Ishikawa (cell line): ENCODE measurements around the gene NRG2.

Experiments
- CEBPB ChIP-seq: IDR thresholded peaks from 2 replicates; pipeline ENCODE4 v1.6.1; 2012
- CREB1 ChIP-seq: IDR thresholded peaks from 2 replicates; pipeline ENCODE4 v1.6.1; 2012; ENCODE audit warnings: low read depth
- EGR1 ChIP-seq: IDR thresholded peaks from 2 replicates; pipeline ENCODE4 v1.6.1; 2012
- EP300 ChIP-seq: IDR thresholded peaks from 2 replicates; pipeline ENCODE4 v1.6.1; 2012; ENCODE audit warnings: borderline replicate concordance
- FOXM1 ChIP-seq: IDR thresholded peaks from 2 replicates; pipeline ENCODE4 v1.6.1; 2012; ENCODE audit warnings: low read depth, borderline replicate concordance
- MAX ChIP-seq: IDR thresholded peaks from 2 replicates; pipeline ENCODE4 v1.6.1; 2012
- NFIC ChIP-seq: IDR thresholded peaks from 2 replicates; pipeline ENCODE4 v1.6.1; 2012
- RAD21 ChIP-seq: IDR thresholded peaks from 2 replicates; pipeline ENCODE4 v1.6.1; 2012; ENCODE audit warnings: low read depth
- TAF1 ChIP-seq: IDR thresholded peaks from 2 replicates; pipeline ENCODE4 v1.6.1; 2012; ENCODE audit warnings: low read depth, mild to moderate bottlenecking
- TCF12 ChIP-seq: IDR thresholded peaks from 2 replicates; pipeline ENCODE4 v1.6.1; 2012; ENCODE audit warnings: low read depth
- TEAD4 ChIP-seq: IDR thresholded peaks from 2 replicates; pipeline ENCODE4 v1.6.1; 2012
- YY1 ChIP-seq: IDR thresholded peaks from 2 replicates; pipeline ENCODE4 v1.6.1; 2012; ENCODE audit warnings: low read depth
- ZBTB7A ChIP-seq: IDR thresholded peaks from 2 replicates; pipeline ENCODE4 v1.6.1; 2012; ENCODE audit warnings: low read depth
- TF ChIP-seq, protein P1 (sequence below): IDR thresholded peaks from 2 replicates; pipeline ENCODE4 v1.6.1; 2012; ENCODE audit warnings: low read depth, mild to moderate bottlenecking
- TF ChIP-seq, protein P2 (sequence below): IDR thresholded peaks from 2 replicates; pipeline ENCODE4 v1.6.1; 2012

NRG2 gene

GRCh38 chr5:139903450-139903794, 139.7 kb downstream of the NRG2 start:
- TF ChIP-seq YY1 (no peak), RAD21 (no peak), TCF12 (no peak), CREB1 (no peak), MAX (no peak), TEAD4 (no peak), EP300 (no peak), CEBPB (no peak), FOXM1 (no peak), ZBTB7A (no peak), EGR1 (no peak), NFIC (no peak), TAF1 (no peak)
- TF ChIP-seq, protein P1, sequence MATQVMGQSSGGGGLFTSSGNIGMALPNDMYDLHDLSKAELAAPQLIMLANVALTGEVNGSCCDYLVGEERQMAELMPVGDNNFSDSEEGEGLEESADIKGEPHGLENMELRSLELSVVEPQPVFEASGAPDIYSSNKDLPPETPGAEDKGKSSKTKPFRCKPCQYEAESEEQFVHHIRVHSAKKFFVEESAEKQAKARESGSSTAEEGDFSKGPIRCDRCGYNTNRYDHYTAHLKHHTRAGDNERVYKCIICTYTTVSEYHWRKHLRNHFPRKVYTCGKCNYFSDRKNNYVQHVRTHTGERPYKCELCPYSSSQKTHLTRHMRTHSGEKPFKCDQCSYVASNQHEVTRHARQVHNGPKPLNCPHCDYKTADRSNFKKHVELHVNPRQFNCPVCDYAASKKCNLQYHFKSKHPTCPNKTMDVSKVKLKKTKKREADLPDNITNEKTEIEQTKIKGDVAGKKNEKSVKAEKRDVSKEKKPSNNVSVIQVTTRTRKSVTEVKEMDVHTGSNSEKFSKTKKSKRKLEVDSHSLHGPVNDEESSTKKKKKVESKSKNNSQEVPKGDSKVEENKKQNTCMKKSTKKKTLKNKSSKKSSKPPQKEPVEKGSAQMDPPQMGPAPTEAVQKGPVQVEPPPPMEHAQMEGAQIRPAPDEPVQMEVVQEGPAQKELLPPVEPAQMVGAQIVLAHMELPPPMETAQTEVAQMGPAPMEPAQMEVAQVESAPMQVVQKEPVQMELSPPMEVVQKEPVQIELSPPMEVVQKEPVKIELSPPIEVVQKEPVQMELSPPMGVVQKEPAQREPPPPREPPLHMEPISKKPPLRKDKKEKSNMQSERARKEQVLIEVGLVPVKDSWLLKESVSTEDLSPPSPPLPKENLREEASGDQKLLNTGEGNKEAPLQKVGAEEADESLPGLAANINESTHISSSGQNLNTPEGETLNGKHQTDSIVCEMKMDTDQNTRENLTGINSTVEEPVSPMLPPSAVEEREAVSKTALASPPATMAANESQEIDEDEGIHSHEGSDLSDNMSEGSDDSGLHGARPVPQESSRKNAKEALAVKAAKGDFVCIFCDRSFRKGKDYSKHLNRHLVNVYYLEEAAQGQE, result no peak
- TF ChIP-seq, protein P2, sequence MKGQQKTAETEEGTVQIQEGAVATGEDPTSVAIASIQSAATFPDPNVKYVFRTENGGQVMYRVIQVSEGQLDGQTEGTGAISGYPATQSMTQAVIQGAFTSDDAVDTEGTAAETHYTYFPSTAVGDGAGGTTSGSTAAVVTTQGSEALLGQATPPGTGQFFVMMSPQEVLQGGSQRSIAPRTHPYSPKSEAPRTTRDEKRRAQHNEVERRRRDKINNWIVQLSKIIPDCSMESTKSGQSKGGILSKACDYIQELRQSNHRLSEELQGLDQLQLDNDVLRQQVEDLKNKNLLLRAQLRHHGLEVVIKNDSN, result no peak

DNA sequence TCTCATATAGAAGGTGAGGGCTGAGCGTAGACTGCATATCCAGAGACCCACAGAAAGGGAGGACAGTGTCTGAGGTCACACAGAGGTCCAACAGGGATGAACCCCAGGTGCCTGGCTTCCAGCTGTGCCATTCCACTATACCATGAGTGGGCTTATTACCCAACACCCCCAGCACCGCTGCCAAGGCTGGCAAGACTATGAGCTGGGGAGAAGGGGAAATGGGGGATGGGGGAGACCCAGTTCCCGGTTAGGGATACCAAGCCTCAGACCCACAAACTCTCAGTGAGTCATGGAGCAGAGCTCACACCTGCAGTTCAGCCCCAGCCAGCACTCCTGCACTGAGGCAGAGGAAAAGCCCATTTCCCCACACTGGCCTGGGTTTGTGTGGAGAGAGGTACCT, 141.1 kb downstream of the NRG2 start:
- no peak for TF ChIP-seq CEBPB
- no peak for TF ChIP-seq ZBTB7A
- no peak for TF ChIP-seq NFIC
- TF ChIP-seq TEAD4, result no peak
- no peak for TF ChIP-seq YY1
- TF ChIP-seq, protein P2, result no peak
- TF ChIP-seq TCF12, result no peak
- no peak for TF ChIP-seq RAD21
- no peak for TF ChIP-seq CREB1
- no peak for TF ChIP-seq EP300
- TF ChIP-seq FOXM1, result no peak
- TF ChIP-seq TAF1, result no peak
- TF ChIP-seq, protein P1, result no peak
- no peak for TF ChIP-seq EGR1

DNA sequence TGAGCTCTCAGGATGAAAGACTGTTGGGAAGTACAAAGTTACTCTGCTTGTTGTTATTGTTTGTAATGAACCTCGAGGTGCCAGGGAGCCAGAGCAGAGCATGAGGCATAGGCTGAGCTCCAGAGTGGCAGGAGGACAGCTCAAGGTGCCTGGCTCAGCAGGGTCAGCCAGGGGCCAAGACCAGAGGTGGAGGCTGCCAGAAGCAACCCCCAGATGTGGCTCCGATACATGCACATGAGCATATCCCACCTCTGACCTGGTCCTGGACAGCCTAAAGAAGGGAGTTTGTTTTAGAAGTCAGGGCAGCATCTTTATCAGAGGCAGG, 141.9 kb downstream of the NRG2 start:
- TF ChIP-seq NFIC (no peak), FOXM1 (no peak), CEBPB (no peak), TAF1 (no peak), YY1 (no peak), EGR1 (no peak), ZBTB7A (no peak), EP300 (no peak), MAX (no peak), RAD21 (no peak)
- TF ChIP-seq, protein P1, result no peak
- TF ChIP-seq, protein P2, result no peak

GRCh38 chr5:139900546-139901250, 142.4 kb downstream of the NRG2 start:
- TF ChIP-seq TCF12 (no peak), TEAD4 (no peak), EP300 (no peak), FOXM1 (no peak), ZBTB7A (no peak), CREB1 (no peak), YY1 (no peak), RAD21 (no peak), NFIC (no peak), EGR1 (no peak), MAX (no peak), TAF1 (no peak), CEBPB (no peak)
- TF ChIP-seq, protein P2, result no peak
- TF ChIP-seq, protein P1, result no peak
